Osteocyte (in vitro differentiated cells): ENCODE measurements around the gene TMPRSS6. TPM values are rescaled to one million over a fixed set of nuclear protein-coding genes. Genes with fewer than 3 reads are reported as not detected.

Experiments used
- DNase-seq: peaks from one replicate; pipeline ENCODE4 v3.0.0; 2021; ENCODE audit warnings: mixed read lengths; ENCODE audit not compliant: unreplicated experiment; ENCODE audit errors: extremely low spot score
- H3K27ac Mint-ChIP-seq: one replicate; pipeline ENCODE4 v1.8.0; 2021; ENCODE audit warnings: mild to moderate bottlenecking, mixed read lengths; ENCODE audit not compliant: unreplicated experiment
- H3K27me3 Mint-ChIP-seq: one replicate; pipeline ENCODE4 v1.8.0; 2021; ENCODE audit warnings: mixed read lengths; ENCODE audit not compliant: unreplicated experiment
- H3K36me3 Mint-ChIP-seq: one replicate; pipeline ENCODE4 v1.8.0; 2021; ENCODE audit warnings: mixed read lengths; ENCODE audit not compliant: unreplicated experiment
- H3K4me1 Mint-ChIP-seq: one replicate; pipeline ENCODE4 v1.8.0; 2021; ENCODE audit warnings: mixed read lengths; ENCODE audit not compliant: unreplicated experiment
- H3K4me3 Mint-ChIP-seq: one replicate; pipeline ENCODE4 v1.8.0; 2021; ENCODE audit warnings: mild to moderate bottlenecking, moderate library complexity, mixed read lengths; ENCODE audit not compliant: unreplicated experiment
- H3K9me3 Mint-ChIP-seq: one replicate; pipeline ENCODE4 v1.8.0; 2021; ENCODE audit warnings: mixed read lengths; ENCODE audit not compliant: unreplicated experiment
- total RNA-seq: library from RNA; stranded (reverse); gene quantifications from 2 replicates; pipeline ENCODE4 v1.2.1, GENCODE V29; 2021
- TF ChIP-seq, protein P1 (sequence below): fragments of 200-600 bp; sonication (generic); IDR thresholded peaks from 2 replicates; pipeline ENCODE4 v1.5.0; 2021; ENCODE audit warnings: antibody characterized with exemption, mild to moderate bottlenecking, moderate library complexity

Gene TMPRSS6
- total RNA-seq, 1 donor from 2014 or later: not detected

DNA sequence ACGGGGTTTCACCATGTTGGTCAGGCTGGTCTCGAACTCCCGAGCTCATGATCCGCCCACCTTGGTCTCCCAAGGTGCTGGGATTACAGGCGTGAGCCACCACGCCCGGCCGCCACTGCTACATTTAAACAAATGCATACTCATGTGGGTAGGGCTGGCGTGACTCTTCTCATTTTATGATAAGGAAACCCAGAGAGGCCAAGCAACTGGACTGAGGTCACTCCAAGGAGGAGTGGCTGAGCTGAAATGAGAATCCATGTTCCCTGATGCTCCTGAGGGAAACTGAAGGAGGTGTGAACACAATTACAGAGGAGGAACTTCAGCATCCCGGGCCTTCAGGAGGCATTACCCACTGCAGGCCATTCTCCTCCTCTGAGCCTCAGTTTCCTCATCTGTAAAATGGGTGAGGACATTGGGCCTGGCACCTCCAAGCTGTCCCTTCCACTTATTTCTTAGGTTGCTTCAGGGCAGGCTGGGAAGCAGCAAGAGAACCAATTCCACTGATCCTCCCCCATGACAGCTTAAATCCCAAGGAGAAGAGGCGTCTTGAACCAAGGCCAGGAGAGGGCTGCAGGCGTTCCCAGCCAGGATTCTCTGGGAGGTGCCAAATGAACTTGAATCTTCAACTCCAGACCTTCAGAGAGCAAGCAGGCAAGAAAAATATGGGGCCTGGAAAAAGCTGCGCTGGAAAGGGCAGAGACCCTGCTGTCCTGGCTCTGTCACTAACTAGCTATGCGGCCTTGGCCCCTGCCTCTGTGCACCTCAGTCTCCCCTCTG lies 93.2 kb downstream of the TMPRSS6 start:
- H3K4me3 Mint-ChIP-seq: no peak overlapping the region
- no peak overlapping the region for H3K27ac Mint-ChIP-seq
- peaks cover 27% of the 10 kb centered on the region for H3K4me1 Mint-ChIP-seq
- H3K36me3 Mint-ChIP-seq: no peaks in the 10 kb centered on the region
- TF ChIP-seq, protein P1, sequence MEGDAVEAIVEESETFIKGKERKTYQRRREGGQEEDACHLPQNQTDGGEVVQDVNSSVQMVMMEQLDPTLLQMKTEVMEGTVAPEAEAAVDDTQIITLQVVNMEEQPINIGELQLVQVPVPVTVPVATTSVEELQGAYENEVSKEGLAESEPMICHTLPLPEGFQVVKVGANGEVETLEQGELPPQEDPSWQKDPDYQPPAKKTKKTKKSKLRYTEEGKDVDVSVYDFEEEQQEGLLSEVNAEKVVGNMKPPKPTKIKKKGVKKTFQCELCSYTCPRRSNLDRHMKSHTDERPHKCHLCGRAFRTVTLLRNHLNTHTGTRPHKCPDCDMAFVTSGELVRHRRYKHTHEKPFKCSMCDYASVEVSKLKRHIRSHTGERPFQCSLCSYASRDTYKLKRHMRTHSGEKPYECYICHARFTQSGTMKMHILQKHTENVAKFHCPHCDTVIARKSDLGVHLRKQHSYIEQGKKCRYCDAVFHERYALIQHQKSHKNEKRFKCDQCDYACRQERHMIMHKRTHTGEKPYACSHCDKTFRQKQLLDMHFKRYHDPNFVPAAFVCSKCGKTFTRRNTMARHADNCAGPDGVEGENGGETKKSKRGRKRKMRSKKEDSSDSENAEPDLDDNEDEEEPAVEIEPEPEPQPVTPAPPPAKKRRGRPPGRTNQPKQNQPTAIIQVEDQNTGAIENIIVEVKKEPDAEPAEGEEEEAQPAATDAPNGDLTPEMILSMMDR: no peak
- no peaks in the 10 kb centered on the region for H3K9me3 Mint-ChIP-seq
- no peak for DNase-seq
- H3K27me3 Mint-ChIP-seq: no peaks in the 10 kb centered on the region

DNA sequence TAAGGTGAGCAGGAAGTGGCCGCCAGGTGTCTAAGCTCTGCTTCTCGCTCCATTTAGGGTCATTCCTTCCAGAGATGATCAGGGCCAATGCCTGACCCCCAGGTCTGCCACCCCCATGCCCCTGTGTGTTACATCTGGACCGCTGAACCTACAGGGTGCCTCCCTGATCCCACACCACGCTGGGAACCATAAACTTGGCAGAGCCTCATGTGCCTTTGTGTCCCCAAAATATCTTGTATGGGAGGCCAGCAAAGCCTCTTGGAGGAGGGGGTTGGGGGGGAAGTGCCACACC lies 94.0 kb downstream of the TMPRSS6 start:
- peaks cover 22% of the 10 kb centered on the region for H3K4me1 Mint-ChIP-seq

More for the DNA sequence above, 94.0 kb downstream of the TMPRSS6 start:
- DNase-seq: no peak
- no peak overlapping the region for H3K4me3 Mint-ChIP-seq
- TF ChIP-seq, protein P1: no peak
- H3K9me3 Mint-ChIP-seq: no peaks in the 10 kb centered on the region
- no peaks in the 10 kb centered on the region for H3K27me3 Mint-ChIP-seq
- no peak overlapping the region for H3K27ac Mint-ChIP-seq
- H3K36me3 Mint-ChIP-seq: no peaks in the 10 kb centered on the region

Other genes starting within 250 kb of the TMPRSS6 start
- gene NCF4, start 248.7 kb downstream of the TMPRSS6 start, total RNA-seq: not detected in 2 replicates
- not detected in 2 replicates for gene CSF2RB, start 196.1 kb downstream of the TMPRSS6 start, total RNA-seq
- gene TST, start 90.3 kb downstream of the TMPRSS6 start, total RNA-seq: 20.5 and 21.1 TPM in 2 replicates
- gene MPST, start 90.0 kb downstream of the TMPRSS6 start, total RNA-seq: 57.4 and 65.1 TPM in 2 replicates
- 35.8 and 39.6 TPM in 2 replicates for gene KCTD17, start 58.0 kb downstream of the TMPRSS6 start, total RNA-seq
- gene IL2RB, start 40.2 kb upstream of the TMPRSS6 start, total RNA-seq: 0.10 TPM in 1 of 2 replicates, not detected in the other
- gene C1QTNF6, start 78.5 kb upstream of the TMPRSS6 start, total RNA-seq: 36.4 and 36.5 TPM in 2 replicates
- not detected in 2 replicates for gene SSTR3, start 102.8 kb upstream of the TMPRSS6 start, total RNA-seq
- gene RAC2, start 134.6 kb upstream of the TMPRSS6 start, total RNA-seq: not detected in 2 replicates
- not detected in 2 replicates for gene CYTH4, start 172.8 kb upstream of the TMPRSS6 start, total RNA-seq